Neural crest cell (in vitro differentiated cells): ENCODE data around the gene DMXL1. TPM values are rescaled to one million over a fixed set of nuclear protein-coding genes. Genes with fewer than 3 reads are reported as not detected.

Experiments
- DNase-seq: peaks from one replicate; pipeline ENCODE4 v3.0.0; 2021; ENCODE audit warnings: low read depth, mixed read lengths, low spot score
- H3K27ac Mint-ChIP-seq: one replicate; pipeline ENCODE4 v1.8.0; 2021; ENCODE audit warnings: mild to moderate bottlenecking, mixed read lengths; ENCODE audit not compliant: unreplicated experiment
- H3K27me3 Mint-ChIP-seq: 2 replicates; pipeline ENCODE4 v1.8.0; 2021; ENCODE audit warnings: low read depth, mild to moderate bottlenecking, mixed read lengths
- H3K36me3 Mint-ChIP-seq: 2 replicates; pipeline ENCODE4 v1.8.0; 2021; ENCODE audit warnings: low read depth, mild to moderate bottlenecking, mixed read lengths
- H3K4me1 Mint-ChIP-seq: 2 replicates; pipeline ENCODE4 v1.8.0; 2021; ENCODE audit warnings: mixed read lengths
- H3K4me3 Mint-ChIP-seq: one replicate; pipeline ENCODE4 v1.8.0; 2021; ENCODE audit warnings: mild to moderate bottlenecking, mixed read lengths
- H3K9me3 Mint-ChIP-seq: 2 replicates; pipeline ENCODE4 v1.8.0; 2021; ENCODE audit warnings: mixed read lengths
- total RNA-seq: library from RNA; stranded (reverse); gene quantifications from 2 replicates; pipeline ENCODE4 v1.2.1, GENCODE V29; 2021
- TF ChIP-seq, protein P1 (sequence below): fragments of 200-600 bp; sonication (generic); conservative IDR thresholded peaks from 2 replicates; pipeline ENCODE4 v1.5.0; 2021; ENCODE audit warnings: antibody characterized with exemption, mild to moderate bottlenecking

DMXL1 gene
- total RNA-seq, 1 donor from 2014 or later = 24.1 TPM

DNA sequence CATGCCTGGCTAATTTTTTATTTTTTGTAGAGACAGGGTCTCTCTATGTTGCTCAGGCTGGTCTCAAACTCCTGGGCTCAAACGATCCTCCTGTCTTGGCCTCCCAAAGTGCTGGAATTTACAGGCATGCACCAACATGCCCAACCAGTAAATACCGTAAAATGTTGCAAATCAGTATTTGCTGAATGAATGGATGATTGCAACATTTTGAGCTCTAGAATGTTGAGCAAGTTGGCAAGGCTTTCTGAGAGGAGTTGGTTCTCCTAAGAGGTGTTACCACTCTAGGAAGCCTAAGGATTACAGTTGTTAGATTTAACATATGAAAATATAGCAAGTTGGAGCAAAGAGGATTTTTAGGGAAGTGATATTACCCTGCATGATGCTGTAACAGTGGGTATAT lies 15.6 kb upstream of the DMXL1 start:
- H3K27ac Mint-ChIP-seq = no peak overlapping the region
- no peak overlapping the region for H3K4me3 Mint-ChIP-seq
- TF ChIP-seq, protein P1, sequence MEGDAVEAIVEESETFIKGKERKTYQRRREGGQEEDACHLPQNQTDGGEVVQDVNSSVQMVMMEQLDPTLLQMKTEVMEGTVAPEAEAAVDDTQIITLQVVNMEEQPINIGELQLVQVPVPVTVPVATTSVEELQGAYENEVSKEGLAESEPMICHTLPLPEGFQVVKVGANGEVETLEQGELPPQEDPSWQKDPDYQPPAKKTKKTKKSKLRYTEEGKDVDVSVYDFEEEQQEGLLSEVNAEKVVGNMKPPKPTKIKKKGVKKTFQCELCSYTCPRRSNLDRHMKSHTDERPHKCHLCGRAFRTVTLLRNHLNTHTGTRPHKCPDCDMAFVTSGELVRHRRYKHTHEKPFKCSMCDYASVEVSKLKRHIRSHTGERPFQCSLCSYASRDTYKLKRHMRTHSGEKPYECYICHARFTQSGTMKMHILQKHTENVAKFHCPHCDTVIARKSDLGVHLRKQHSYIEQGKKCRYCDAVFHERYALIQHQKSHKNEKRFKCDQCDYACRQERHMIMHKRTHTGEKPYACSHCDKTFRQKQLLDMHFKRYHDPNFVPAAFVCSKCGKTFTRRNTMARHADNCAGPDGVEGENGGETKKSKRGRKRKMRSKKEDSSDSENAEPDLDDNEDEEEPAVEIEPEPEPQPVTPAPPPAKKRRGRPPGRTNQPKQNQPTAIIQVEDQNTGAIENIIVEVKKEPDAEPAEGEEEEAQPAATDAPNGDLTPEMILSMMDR = no peak
- H3K9me3 Mint-ChIP-seq = no peaks in the 10 kb centered on the region
- no peak for DNase-seq
- H3K27me3 Mint-ChIP-seq = no peaks in the 10 kb centered on the region
- no peaks in the 10 kb centered on the region for H3K36me3 Mint-ChIP-seq
- H3K4me1 Mint-ChIP-seq = no peaks in the 10 kb centered on the region

- DNase-seq = no peak
- TF ChIP-seq, protein P1 = no peak
- Mint-ChIP-seq H3K27me3 (no peaks in the 10 kb centered on the region), H3K9me3 (no peaks in the 10 kb centered on the region), H3K4me3 (no peak overlapping the region), H3K4me1 (no peaks in the 10 kb centered on the region), H3K36me3 (no peaks in the 10 kb centered on the region), H3K27ac (no peak overlapping the region)
These were observed 11.8 kb upstream of the DMXL1 start for GRCh38 chr5:119058979-119059529.

GRCh38 chr5:119059740-119060255 lies 11.1 kb upstream of the DMXL1 start:
- no peaks in the 10 kb centered on the region for H3K27me3 Mint-ChIP-seq
- TF ChIP-seq, protein P1 = no peak
- no peak overlapping the region for H3K27ac Mint-ChIP-seq
- H3K9me3 Mint-ChIP-seq = no peaks in the 10 kb centered on the region
- DNase-seq = no peak
- no peaks in the 10 kb centered on the region for H3K36me3 Mint-ChIP-seq
- H3K4me3 Mint-ChIP-seq = no peak overlapping the region
- no peaks in the 10 kb centered on the region for H3K4me1 Mint-ChIP-seq

- Mint-ChIP-seq H3K4me1 (no peaks in the 10 kb centered on the region), H3K9me3 (no peaks in the 10 kb centered on the region), H3K27ac (no peak overlapping the region), H3K36me3 (no peaks in the 10 kb centered on the region), H3K27me3 (no peaks in the 10 kb centered on the region), H3K4me3 (no peak overlapping the region)
- no peak for DNase-seq
- TF ChIP-seq, protein P1 = no peak
These were observed 7.1 kb upstream of the DMXL1 start for GRCh38 chr5:119063579-119064379.

DNA sequence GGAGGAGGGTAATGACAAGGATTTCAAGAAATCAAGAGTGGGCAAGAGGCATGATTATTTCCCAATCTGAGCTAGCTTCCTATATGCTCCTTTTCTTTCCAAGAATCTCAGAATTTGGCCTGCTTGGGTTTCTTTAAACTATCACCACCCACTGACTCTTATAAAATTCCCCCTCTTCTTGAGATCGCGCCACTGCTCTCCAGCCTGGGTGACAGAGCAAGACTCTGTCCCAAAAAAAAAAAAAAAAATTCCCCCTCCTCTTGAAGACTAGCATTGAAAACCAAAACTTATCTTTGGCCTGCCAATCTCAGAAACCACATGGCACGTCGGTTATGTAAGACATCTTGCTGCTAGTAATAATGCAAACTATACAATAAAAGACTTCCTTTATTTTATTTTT lies 3.4 kb upstream of the DMXL1 start:
- Mint-ChIP-seq H3K27me3 (no peaks in the 10 kb centered on the region), H3K27ac (no peak overlapping the region), H3K36me3 (peaks cover 2% of the 10 kb centered on the region), H3K9me3 (no peaks in the 10 kb centered on the region), H3K4me3 (no peak overlapping the region), H3K4me1 (peaks cover 12% of the 10 kb centered on the region)
- DNase-seq = no peak
- TF ChIP-seq, protein P1 = no peak
